Right lung (tissue), 5 donors: ENCODE results near the gene ADARB2. TPM values are rescaled to one million over a fixed set of nuclear protein-coding genes. Genes with fewer than 3 reads are reported as not detected.
"Not testable (repeated sequence)": the region's sequence is repeated elsewhere in the genome, so short reads cannot be mapped to it uniquely, and the experiment has no call there.

Experiments used
- DNase-seq, 2 donors: peaks; one replicate each; pipeline ENCODE4 v3.0.0-alpha.2; 2013
- polyA plus RNA-seq, 5 donors: library from polyadenylated mRNA; unstranded; fragments of 120-200 nt; gene quantifications; one replicate each; pipeline versions ENCODE4 v1.2.1 to v1.2.3, GENCODE V29; 2013; ENCODE audit warnings: inconsistent platforms in 1 of 5, low replicate concordance in 1 of 5; ENCODE audit not compliant: insufficient read length in 5 of 5, insufficient read depth in 1 of 5

The ADARB2 gene
- polyA plus RNA-seq, 5 donors, result 0.34 to 0.78 (median 0.69) TPM

DNA sequence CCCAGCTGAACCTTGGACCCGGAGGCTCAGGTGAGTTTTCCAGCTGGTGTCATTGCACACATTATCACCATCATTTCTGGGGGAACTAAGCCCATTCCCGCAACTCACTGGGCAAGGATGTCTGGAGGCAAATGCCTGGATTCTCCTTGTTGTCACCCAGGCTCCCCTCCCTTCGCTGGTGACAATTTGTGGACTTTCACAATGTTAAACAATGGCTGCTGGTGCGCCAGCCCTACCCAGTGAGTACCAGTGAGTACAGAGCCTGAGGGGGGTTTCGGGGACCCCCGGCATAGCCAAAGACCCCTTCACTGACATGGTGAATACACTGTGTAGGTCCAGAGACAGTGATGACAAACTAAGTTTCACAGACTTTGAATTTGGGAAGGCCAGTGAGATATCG is 189.2 kb downstream of the ADARB2 start:
- no peak for DNase-seq

DNA sequence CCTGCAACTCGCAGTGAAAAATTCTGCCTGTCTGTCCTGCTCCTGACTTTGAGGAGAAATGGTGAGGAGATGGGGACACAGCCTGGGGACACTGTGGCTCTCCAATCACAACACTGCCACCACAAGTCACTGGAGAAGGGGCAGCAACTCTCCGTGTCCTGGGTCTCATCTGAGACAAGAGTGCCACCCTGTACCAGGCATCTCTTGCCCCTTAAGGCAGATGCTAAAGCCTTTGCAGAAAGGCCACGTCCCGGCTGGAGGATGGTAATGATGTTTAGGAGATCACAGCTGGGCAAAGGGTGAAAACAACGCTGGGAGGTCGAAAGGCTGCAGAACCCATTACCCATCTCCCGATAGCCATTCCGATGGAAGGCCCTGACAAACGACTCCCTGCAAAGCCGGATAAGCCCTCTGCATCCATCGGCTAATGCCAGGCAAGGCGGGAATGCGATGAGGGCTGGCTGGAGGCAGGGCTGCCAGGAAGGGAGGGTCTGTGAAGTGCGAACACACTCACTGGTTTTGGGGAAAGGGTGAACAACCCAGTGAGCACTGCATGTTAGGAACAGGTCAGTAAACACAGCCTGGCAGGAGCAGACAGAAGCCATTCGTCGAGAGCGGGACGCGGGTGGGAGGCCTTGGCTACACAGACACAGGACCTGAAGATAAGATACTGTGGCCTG is 190.8 kb downstream of the ADARB2 start:
- no peak for DNase-seq

DNA sequence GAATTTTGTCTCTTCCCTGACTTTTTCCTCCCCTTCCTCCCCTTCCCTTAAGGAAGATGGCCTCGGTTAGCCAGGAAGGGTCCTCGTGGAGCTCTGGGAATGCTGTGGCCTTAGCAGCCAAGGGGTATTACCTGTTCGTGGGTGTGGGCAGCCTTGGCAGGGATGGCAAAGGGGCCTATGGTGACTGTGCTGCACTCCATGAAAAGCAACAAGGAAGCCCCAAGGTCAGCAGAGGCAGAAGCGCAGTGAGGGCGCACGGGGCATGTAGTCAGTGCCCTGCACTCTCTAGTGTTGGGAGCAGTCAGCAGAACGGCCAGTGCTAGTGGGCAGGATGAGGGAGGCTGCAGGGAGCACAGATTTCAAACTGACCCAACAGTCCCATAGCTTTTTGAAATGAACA is 191.8 kb downstream of the ADARB2 start:
- no peak for DNase-seq

DNA sequence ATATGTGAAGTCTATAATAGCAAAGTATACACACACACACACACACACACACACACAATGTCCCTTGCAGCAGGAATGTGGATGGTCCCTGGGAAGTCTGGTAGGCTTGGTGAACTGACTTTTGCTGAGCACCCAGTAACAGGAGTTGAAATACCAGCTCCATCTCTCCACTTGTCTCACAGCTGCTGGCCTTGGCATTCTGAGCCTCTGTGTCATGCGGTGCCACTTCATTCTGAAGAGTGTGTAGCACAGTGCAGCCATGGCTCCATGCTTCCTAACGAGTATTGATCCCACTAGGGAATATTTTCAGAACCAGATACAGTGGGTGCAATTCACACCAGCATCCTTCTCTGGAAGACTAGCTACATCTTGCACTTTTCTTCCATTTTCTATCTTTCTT is 192.4 kb downstream of the ADARB2 start:
- DNase-seq, result no peak

DNA sequence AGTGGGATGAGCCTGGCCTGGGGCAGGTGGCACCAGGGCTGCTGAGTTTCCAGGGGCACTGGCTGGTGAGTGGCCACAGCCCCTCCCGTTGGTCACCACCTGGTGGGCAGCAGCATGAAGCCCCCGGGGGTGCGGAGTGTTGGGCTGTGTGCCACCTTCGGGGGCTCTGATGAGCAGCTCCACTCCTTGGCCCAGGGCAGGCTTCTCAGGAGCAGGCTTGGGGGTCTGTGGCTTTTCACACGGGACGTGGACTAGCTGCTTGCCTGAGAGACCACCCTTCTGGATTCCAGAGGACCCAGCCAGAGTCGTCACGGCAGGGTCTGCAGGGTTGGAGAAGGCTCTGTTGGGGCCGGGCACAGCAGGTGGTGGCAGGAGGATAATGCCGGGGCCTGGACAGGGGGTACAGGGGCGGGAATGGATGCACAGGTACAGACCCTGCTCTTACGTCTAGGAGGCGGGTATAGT is 193.1 kb downstream of the ADARB2 start:
- no peak for DNase-seq

DNA sequence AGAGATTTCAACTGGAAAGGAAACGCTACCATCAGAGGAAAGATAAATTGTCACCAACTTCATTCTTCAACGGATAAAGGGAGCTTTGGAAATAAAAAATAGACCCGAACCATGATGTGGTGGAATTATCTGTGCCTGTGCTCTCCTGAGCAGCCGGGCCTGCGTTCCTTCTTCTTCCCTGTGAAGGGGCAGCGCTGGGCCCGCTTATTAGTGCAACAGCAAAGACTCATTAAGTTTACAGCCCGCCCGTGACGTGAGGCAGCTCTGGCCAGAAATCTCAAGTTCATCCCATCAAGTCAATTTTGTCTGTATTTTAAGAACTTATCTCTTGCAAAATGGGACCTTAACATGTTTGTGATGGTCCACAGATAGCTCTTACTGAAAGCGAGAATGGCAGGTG is 193.7 kb downstream of the ADARB2 start:
- no peak for DNase-seq

DNA sequence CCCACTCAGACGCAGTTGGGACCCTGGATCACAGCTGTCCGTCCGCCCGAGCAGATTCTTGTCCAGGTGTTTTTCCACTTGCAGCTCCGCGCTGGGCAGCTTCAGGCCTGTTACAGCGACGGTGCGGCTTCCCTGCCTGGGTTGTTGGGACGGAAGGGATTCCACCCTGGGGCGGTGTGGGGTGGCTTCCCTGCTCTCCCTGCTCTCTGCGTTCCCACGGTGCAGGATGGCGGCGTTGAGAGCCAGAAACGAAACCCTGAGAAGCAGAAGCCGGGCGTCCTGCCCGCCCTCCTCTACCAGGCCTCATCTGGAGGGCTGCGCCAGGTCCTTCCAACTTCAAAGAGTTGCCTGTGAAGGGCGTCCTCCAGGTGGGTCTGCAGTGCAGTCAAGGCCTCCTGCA is 194.4 kb downstream of the ADARB2 start:
- DNase-seq, result no peak

DNA sequence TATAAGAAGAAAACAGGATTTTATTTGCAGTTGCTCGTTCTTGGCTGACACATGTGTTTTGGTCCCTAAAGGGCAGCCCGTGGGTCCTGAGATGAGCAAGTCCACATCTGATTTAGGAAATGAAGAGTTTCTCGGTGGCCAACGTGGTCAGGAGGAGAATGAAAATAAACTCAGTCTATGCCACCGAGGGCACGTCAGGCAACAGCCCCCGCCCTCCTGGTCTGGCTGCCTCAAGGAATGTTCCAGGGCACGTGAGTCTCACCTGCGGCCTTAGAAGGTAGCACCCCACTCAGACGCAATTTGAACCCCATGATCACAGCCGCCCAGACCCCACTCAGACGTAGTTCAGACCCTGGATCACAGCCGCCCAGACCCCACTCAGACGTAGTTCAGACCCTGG is 197.2 kb downstream of the ADARB2 start:
- DNase-seq, result no peak

DNA sequence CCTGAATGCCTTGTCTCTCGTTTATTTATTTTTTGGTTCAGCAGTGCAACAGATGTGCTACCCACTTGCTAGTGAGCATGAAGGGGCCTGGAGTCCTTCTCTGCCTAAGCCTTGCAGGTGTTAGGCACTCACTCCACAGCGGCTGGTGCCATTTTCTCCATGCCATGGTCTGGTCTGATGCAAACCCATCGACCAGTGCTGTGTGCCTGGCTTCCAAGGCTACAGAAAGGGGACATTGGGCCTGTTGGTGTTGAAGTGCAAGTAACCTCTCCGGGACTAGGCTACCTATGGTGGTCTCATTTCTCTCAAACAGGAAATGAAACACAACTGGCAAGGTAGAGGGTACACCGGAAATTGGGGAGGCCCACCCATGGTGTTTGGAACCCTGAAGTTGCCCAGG is 198.1 kb downstream of the ADARB2 start:
- no peak for DNase-seq

DNA sequence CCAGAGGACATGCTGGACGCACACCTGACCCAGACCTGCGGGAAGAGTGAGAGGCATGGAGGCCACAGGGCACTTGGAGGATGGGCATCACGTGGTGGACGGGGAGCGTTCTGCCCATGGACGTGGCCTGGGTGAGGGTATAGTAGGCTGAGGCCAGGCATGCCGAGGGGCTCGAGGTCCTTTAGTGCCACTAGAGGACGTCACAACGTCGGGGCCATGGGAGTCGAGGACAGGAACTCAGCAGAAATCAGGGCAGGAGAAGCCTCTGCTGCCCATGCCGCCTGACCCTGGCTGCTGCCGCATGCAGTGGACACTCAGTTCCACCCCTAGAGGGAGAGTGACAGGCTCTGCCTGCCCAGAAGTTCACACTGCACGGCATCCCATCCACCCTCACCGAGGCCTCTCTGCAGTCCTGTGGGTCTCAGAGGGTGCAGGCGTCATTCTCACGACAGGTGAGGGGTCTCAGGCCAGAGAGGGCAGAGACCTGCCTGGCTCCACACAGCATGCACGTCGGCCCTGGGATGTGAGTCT is 198.7 kb downstream of the ADARB2 start:
- DNase-seq, result no peak

DNA sequence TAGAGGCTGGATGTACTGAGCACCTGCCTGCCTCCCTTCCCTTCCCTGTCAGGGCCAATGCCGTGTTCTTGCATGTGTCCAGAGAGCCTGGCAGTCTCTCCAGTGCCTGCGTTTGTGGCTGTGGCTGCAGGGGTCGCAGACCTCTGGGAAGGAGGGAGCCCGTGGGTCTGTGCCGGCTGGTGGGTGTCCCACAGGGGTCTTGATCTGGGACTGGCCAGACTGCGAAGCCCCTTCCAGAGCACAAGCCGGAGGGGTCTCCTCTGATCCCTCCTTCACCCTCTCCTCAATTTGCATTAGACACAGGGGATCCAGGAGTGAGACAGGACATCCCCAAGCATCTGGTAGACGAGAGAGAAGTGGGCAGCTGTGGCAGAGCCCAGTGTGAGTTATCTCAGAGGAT is 199.2 kb downstream of the ADARB2 start:
- no peak for DNase-seq

DNA sequence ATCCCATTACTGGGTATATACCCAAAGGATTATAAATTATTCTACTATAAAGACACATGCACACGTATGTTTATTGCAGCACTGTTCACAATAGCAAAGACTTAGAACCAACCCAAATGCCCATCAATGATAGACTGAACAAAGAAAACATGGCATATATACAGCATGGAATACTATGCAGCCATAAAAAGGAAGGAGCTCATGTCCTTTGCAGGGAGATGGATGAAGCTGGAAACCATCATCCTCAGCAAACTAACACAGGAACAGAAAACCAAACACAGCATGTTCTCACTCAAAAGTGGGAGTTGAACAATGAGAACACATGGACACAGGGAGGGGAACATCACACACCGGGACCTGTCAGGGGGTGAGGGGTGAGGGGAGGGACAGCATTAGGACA is 199.9 kb downstream of the ADARB2 start:
- DNase-seq, result not testable (repeated sequence)

DNA sequence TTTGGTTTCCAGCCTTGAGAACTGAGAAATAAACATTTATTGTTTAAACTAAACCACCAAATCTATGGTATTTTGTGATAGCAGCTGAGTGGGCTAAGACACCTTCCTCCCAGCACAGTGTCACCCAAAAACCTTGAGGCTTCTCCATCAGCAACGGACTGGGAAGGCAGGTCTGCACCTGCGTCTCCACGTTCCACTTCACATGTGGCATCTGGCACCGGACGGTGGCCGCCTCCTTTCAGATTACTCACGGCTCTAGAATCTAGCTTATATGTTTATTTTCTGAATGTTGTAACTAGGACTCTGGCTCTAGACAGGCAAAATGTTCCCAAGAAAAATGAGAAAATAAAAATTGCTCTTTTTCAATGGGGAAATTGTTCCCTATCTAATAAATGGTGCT is 201.0 kb downstream of the ADARB2 start:
- no peak for DNase-seq

DNA sequence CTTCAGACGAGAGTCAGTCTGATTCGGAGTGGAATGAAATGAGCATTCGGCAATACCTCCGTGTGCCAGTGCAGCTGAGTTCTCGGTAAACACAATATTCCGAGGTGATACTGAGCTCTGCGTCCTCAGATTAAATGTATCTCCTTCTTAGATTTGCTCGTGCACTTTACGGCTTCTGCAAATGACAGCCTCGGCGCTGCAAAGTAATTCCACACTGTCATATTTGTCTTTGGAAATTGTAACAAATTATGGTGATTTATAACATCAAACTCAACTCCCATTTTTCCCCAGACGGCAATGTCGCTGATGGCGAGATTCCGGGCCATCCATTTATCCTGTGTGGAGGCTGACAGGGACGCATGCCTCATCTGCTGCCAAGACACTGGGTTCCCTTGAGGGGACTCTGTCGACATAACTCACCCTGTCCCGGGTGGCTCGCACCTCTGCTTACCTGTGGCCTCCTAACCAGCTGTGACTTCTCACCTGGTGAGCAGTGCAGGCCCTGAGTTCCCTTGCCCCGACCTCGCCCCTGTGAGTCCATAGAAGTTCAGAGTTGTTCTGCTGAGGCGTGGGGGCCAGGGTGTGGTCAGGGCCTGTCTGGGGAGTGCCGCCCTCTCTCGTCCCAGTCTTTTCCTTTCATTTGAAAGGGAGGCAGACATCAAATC is 201.9 kb downstream of the ADARB2 start:
- no peak for DNase-seq

DNA sequence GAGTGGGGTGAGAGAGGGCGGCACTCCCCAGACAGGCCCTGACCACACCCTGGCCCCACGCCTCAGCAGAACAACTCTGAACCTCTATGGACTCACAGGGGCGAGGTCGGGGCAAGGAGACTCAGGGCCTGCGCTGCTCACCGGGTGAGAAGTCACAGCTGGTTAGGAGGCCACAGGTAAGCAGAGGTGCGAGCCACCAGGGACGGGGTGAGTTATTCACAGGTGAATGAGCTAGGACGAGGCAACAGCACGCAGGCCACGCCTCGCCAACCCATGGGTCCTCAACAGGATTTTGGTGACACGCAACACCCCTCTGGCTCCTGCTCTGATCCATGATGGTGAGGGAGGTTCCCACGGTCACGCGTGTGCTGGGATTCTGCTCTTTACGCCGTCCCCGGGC is 202.5 kb downstream of the ADARB2 start:
- no peak for DNase-seq

DNA sequence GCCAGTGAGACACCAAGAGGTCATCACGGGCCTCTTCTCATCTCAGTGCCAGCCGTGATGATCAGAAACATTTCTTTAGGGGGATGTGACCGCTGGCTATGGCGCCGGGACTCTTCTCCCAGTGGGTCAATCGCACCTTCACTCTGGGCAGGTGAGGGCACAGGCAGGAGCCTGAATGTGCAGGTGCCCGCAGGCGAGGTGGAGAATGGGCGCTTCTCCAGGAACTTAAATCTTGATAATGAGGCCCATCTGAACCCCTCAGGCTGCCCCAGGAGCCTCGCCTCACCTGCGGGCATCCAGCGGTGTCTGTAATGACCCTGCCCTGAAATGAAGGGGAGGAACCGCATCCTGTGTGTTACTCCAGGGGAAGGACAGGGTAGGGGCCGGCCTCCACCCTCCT is 204.7 kb downstream of the ADARB2 start:
- no peak for DNase-seq

DNA sequence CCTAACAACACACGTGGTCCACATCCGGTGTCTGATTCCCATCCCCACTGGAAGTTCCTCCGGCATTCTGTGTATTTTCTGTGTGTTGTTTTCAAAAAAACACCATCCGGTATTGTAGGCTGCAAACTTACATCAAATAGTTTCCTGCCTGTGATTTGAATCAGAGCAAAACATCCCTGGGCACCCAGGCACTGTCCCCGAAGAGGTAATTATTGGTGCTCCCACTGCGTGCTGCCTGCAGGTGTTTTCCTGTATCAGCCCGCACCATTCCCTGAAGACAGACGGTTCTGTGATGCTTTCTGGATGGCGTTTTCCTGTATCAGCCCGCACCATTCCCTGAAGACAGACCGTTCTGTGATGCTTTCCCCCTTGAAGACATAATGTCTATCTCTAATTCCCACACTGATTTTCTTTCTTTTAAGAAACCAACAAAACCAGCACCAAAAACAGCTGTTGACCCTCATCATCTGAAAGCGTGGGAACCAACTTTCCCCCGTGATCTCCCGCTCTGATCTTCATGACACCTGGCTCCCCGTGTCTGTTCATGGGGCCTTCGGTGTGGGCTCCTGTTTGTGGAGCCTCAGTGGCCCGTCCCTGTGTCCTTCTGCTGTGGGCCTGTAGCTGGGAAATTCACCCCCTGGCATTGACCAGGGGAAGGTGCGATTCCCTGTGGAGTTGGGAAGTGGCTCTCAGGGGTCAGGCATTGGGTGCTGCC is 205.3 kb downstream of the ADARB2 start:
- no peak for DNase-seq

DNA sequence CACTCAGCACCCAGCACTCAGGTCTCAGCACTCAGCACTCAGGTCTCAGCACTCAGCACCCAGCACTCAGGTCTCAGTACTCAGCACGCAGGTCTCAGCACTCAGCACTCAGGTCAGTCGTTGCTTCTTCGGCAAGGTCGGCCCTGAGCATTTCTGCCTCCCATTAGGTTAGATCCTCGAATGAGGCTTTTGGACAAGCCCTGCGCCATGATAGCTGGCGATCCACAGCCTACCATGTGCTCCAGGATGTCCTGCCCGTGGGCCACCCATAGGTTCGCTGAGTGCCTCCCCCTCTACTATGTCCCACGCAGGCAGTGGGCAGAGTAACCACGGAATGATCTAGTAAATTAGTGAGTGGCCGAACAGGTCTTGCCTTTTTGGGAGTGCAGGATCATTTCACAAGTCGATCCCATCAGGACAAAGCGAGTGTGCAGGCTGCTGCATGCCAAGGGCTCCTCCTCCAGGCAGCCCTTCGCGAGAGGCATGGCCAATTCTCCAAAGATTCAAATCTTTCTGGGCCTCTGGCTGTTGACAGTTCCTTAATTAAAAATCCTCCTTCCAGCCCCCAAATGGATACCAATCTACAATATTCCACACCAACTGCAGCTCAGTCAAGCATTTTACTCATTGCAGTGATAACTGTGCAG is 206.3 kb downstream of the ADARB2 start:
- no peak for DNase-seq

DNA sequence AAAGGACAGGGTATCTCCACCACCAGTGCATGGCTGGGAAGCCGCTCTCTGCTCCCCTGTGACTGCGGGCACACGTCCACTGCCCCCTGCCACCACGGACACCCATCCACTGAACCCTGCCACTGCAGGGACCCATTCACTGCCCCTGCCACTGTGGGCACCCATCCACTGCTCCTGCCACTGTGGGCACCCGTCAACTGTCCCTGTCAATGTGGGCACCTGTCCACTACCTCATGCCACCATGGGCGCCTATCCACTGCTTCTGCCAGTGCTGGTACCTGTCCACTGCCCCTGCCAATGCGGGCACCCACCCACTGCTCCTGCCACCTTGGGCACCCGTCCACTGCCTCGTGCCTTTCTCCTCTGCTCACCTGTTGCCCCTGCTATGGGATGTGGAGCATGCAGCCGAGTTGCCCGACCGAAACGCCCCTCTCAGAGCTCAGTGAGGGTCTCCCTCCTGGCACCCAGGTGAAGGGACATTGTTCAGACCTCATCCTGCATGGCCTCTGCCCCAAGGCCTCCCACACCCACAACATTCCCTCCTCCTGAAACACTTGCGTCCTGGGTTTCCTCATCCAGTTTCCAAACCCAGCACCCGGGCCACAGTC is 207.4 kb downstream of the ADARB2 start:
- no peak for DNase-seq

DNA sequence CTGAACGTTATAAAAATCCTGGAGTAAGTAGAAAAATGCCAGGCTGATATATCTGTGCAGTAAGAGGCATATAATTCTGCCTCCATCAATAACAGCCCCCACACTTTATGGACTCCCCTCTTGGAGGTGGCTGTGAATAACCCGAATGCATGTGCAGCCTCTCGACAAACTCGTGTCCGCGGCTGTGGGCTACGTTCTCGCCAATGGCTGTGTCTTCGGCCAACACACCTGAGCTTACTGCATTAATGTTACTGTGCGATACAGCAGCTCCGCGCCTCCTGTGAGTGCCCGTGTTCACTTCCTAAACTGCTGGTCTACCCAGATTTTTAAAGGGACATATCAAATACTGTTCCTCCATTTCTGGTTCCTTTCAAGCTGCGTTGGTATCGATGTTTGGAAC is 209.4 kb downstream of the ADARB2 start:
- no peak for DNase-seq

DNA sequence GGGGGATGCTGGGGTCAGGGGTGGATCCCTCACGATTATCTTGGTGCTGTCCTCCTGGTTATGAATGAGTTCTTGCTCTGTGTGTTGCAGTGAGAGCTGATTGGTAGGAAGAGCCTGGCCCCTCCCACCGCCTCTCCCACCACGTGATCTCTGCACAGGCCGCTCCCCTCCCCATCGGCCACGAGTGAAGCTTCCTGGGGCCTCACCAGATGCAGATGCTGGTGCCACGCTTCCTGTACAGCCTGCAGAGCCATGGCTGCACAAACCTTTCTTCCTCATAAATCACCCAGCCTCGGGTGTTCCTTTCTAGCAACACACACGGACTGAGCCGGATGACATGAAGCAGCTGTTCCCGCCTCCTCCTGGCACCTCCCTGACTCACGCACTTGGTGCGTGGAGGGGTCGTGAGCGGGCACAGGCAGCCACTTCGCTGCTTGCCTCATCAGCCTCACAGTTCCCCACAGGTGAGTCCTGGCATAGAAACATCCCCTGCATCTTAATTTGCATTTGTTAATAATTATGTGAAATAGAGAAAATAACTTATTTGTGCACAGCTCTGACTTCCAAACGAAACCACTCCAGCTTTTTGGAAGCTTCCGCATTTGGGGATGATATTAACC is 210.8 kb downstream of the ADARB2 start:
- DNase-seq, result no peak
